Neural progenitor cell (in vitro differentiated cells): Measurements from ENCODE around the gene BICRAL. TPM values are rescaled to one million over a fixed set of nuclear protein-coding genes. Genes with fewer than 3 reads are reported as not detected.
A peak's percentile ranks its signal among the peaks of the same experiment; 100 is the strongest.

Source experiments
- DNase-seq: peaks from one replicate; pipeline ENCODE4 v3.0.0-alpha.2; 2016; ENCODE audit warnings: low spot score
- H2AFZ ChIP-seq: fragments of 200-600 bp; sonication (generic); replicated peaks from 2 replicates; pipeline ENCODE4 v1.6.1; 2016; ENCODE audit warnings: antibody characterized with exemption
- H3F3A ChIP-seq: fragments of 200-600 bp; sonication (generic); 2 replicates; pipeline ENCODE4 v1.6.1; 2016; ENCODE audit warnings: antibody characterized with exemption, low read depth
- H3K27ac ChIP-seq: fragments of 200-600 bp; sonication (generic); 2 replicates; pipeline ENCODE4 v1.5.1; 2016; ENCODE audit warnings: mild to moderate bottlenecking
- H3K27me3 ChIP-seq: fragments of 200-600 bp; sonication (generic); 2 replicates; pipeline ENCODE4 v1.6.1; 2016; ENCODE audit warnings: mild to moderate bottlenecking, moderate library complexity
- H3K36me3 ChIP-seq: fragments of 200-600 bp; sonication (generic); 2 replicates; pipeline ENCODE4 v1.5.1; 2016
- H3K4me1 ChIP-seq: fragments of 200-600 bp; sonication (generic); 2 replicates; pipeline ENCODE4 v1.6.1; 2016; ENCODE audit warnings: mixed run types
- H3K4me2 ChIP-seq: fragments of 200-600 bp; sonication (generic); 2 replicates; pipeline ENCODE4 v1.6.1; 2016
- H3K4me3 ChIP-seq: fragments of 200-600 bp; sonication (generic); 2 replicates; pipeline ENCODE4 v1.5.1; 2016
- H3K79me2 ChIP-seq: fragments of 200-600 bp; sonication (generic); 2 replicates; pipeline ENCODE4 v1.6.1; 2016; ENCODE audit warnings: low read depth
- H3K9ac ChIP-seq: fragments of 200-600 bp; sonication (generic); 2 replicates; pipeline ENCODE4 v1.6.1; 2016
- H3K9me3 ChIP-seq: fragments of 200-600 bp; sonication (generic); 2 replicates; pipeline ENCODE4 v1.5.1; 2016; ENCODE audit warnings: low read depth
- H4K20me1 ChIP-seq: fragments of 200-600 bp; sonication (generic); 2 replicates; pipeline ENCODE4 v1.6.1; 2016; ENCODE audit warnings: low read depth
- H3K27ac Mint-ChIP-seq: 3 replicates; pipeline ENCODE4 v1.8.0; 2021; ENCODE audit warnings: mixed read lengths
- H3K27me3 Mint-ChIP-seq: 2 replicates; pipeline ENCODE4 v1.8.0; 2022; ENCODE audit warnings: low read depth, mild to moderate bottlenecking, inconsistent platforms, moderate library complexity, mixed read lengths; ENCODE audit not compliant: insufficient read depth
- H3K36me3 Mint-ChIP-seq: 3 replicates; pipeline ENCODE4 v1.8.0; 2021; ENCODE audit warnings: mixed read lengths
- H3K4me1 Mint-ChIP-seq: 3 replicates; pipeline ENCODE4 v1.8.0; 2021; ENCODE audit warnings: mixed read lengths
- H3K4me3 Mint-ChIP-seq: 3 replicates; pipeline ENCODE4 v1.8.0; 2021; ENCODE audit warnings: mild to moderate bottlenecking, moderate library complexity, mixed read lengths
- H3K9me3 Mint-ChIP-seq: 3 replicates; pipeline ENCODE4 v1.8.0; 2020; ENCODE audit warnings: mixed read lengths
- CTCF ChIP-seq: fragments of 200-600 bp; sonication (generic); IDR thresholded peaks from 2 replicates; pipeline ENCODE4 v1.5.1; 2017; ENCODE audit warnings: antibody characterized with exemption, mild to moderate bottlenecking
- EZH2 ChIP-seq: fragments of 200-600 bp; sonication (generic); IDR thresholded peaks from 2 replicates; pipeline ENCODE4 v1.6.1; 2017; ENCODE audit warnings: antibody characterized with exemption, mild to moderate bottlenecking, moderate library complexity
- EZH2phosphoT487 ChIP-seq: fragments of 200-600 bp; sonication (generic); IDR thresholded peaks from 2 replicates; pipeline ENCODE4 v1.6.1; 2017; ENCODE audit warnings: antibody characterized with exemption
- total RNA-seq: library from RNA; depleted of rRNA; stranded (reverse); fragments of >200 nt; gene quantifications from 2 replicates; pipeline ENCODE4 v1.2.3, GENCODE V29; 2015; ENCODE audit warnings: low replicate concordance

BICRAL gene
- total RNA-seq, 1 donor from 2014 or later: 8.6 TPM

DNA sequence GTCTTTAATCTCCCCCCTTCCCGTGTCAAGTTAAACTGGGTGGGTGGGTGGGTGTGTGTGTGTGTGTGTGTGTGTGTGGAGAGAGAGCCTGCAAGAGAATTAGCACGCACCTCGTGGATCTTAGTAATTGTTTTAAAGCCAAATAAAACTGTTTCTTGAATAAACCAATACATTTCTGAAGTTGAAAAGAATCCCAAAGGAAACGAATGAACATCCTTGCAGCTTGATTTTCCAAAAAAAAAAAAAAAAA is 381 bp upstream of the BICRAL start:
- no peaks in the 10 kb centered on the region for H3K9me3 ChIP-seq
- Mint-ChIP-seq H3K27ac (no peak overlapping the region), H3K4me3 (peak overlapping the region; percentile 83), H3K9me3 (no peaks in the 10 kb centered on the region), H3K36me3 (peaks cover 11% of the 10 kb centered on the region), H3K27me3 (peaks cover 2% of the 10 kb centered on the region), H3K4me1 (peaks cover 30% of the 10 kb centered on the region)
- DNase-seq: no peak
- no peak overlapping the region for H3K9ac ChIP-seq
- H3K4me1 ChIP-seq: peaks cover 21% of the 10 kb centered on the region
- H4K20me1 ChIP-seq: peaks cover 17% of the 10 kb centered on the region
- no peak overlapping the region for H2AFZ ChIP-seq
- H3K4me3 ChIP-seq: peak overlapping the region; percentile 90
- H3K27ac ChIP-seq: no peak overlapping the region
- peaks cover 35% of the 10 kb centered on the region for H3F3A ChIP-seq
- H3K27me3 ChIP-seq: no peaks in the 10 kb centered on the region
- no peak for TF ChIP-seq EZH2phosphoT487
- no peak for TF ChIP-seq EZH2
- TF ChIP-seq CTCF: no peak
- no peaks in the 10 kb centered on the region for H3K36me3 ChIP-seq
- peaks cover 51% of the 10 kb centered on the region for H3K79me2 ChIP-seq
- peak overlapping the region; percentile 91 for H3K4me2 ChIP-seq

- Histone ChIP-seq H3K27me3 (no peaks in the 10 kb centered on the region), H3F3A (peaks cover 48% of the 10 kb centered on the region), H4K20me1 (peaks cover 29% of the 10 kb centered on the region), H3K9ac (peak overlapping the region; percentile 93), H3K4me2 (peak overlapping the region; percentile 91), H3K4me3 (peak overlapping the region; percentile 90), H3K36me3 (no peaks in the 10 kb centered on the region), H3K27ac (peak overlapping the region; percentile 97), H2AFZ (peak overlapping the region; percentile 67), H3K4me1 (peaks cover 28% of the 10 kb centered on the region), H3K9me3 (no peaks in the 10 kb centered on the region), H3K79me2 (peaks cover 64% of the 10 kb centered on the region)
- TF ChIP-seq EZH2: no peak
- no peak for TF ChIP-seq EZH2phosphoT487
- no peak for TF ChIP-seq CTCF
- Mint-ChIP-seq H3K4me3 (peak overlapping the region; percentile 96), H3K36me3 (peaks cover 11% of the 10 kb centered on the region), H3K27ac (peak overlapping the region; percentile 97), H3K4me1 (peaks cover 30% of the 10 kb centered on the region), H3K9me3 (no peaks in the 10 kb centered on the region), H3K27me3 (peaks cover 2% of the 10 kb centered on the region)
- peak; percentile 83 for DNase-seq
Measured at GRCh38 chr6:42782689-42783176, 881 bp downstream of the BICRAL start.

DNA sequence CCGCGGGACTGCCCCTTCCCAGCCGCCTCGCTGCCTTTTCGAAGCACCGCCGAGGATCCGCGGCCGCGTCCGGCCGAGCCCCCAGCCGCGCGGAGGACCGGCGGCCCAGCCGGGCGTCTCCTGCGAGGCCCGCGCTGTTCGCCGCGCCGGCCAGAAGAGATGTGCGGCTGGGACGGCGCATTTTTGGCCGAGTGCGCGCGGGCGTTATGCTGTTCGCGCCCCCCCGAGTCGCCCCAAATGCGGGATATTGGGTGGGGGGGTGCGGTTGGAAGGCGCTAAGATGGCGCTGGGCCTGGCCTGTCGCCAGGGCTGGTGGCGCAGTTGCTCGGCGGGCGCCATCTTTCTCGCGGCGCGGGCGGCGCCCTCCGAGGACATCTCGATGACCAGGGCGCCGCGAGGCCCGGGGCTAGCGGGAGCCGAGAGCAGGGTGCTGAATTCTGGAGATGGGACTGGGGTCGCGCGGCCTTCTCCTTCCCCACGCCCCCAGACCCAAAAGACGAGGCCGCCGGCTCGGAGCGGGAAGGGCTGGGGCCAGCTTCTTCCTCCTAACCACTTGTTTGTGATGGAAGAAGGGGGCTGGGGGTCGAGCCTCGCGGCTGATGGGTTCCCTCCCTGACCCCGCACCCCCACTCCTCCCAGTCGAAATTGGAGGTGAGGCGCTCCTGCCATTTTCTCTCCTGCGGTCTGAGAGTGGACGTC is 1.5 kb downstream of the BICRAL start:
- peaks cover 70% of the 10 kb centered on the region for H3K79me2 ChIP-seq
- H3K4me3 Mint-ChIP-seq: peak overlapping the region; percentile 98
- H3K4me2 ChIP-seq: peak overlapping the region; percentile 91

More for the DNA sequence above, 1.5 kb downstream of the BICRAL start:
- Histone ChIP-seq H3K9ac (peak overlapping the region; percentile 93), H3K4me1 (peaks cover 28% of the 10 kb centered on the region), H3K27ac (peak overlapping the region; percentile 97), H3K9me3 (no peaks in the 10 kb centered on the region), H3K36me3 (no peaks in the 10 kb centered on the region), H2AFZ (no peak overlapping the region), H4K20me1 (peaks cover 35% of the 10 kb centered on the region), H3K27me3 (no peaks in the 10 kb centered on the region), H3K4me3 (peak overlapping the region; percentile 90), H3F3A (peaks cover 51% of the 10 kb centered on the region)
- Mint-ChIP-seq H3K27ac (peak overlapping the region; percentile 100), H3K4me1 (peaks cover 28% of the 10 kb centered on the region), H3K9me3 (no peaks in the 10 kb centered on the region), H3K36me3 (peaks cover 11% of the 10 kb centered on the region), H3K27me3 (peaks cover 2% of the 10 kb centered on the region)
- TF ChIP-seq EZH2 (no peak), CTCF (no peak), EZH2phosphoT487 (no peak)
- peak; percentile 75 for DNase-seq
